ENCODE measurements around the gene TMEM117. TPM values are rescaled to one million over a fixed set of nuclear protein-coding genes. Genes with fewer than 3 reads are reported as not detected.

Gene TMEM117
- total RNA-seq, 1 donor from 2014 or later, result 9.9 TPM

- no peaks in the 10 kb centered on the region for H3K27me3 ChIP-seq (ENCODE audit: control insufficient read depth in 3 of 3, insufficient read depth in 3 of 3, low read length in 3 of 3)
- no peaks in the 10 kb centered on the region for H3K36me3 ChIP-seq (ENCODE audit: control insufficient read depth in 3 of 3, insufficient read depth in 3 of 3, low read length in 3 of 3)
- H3K4me3 ChIP-seq (ENCODE audit: low read length in 3 of 3), result no peak overlapping the region
- H3K27ac ChIP-seq (ENCODE audit: low read depth, low read length), result no peak overlapping the region
- no peaks in the 10 kb centered on the region for H3K9me3 ChIP-seq (ENCODE audit: control insufficient read depth in 3 of 3, low read length in 3 of 3)
- H3K4me1 ChIP-seq (ENCODE audit: control insufficient read depth in 3 of 3, insufficient read depth in 3 of 3, low read length in 3 of 3), result peaks cover 0 to 4% (median 3%) of the 10 kb centered on the region in 3 donors
- peak overlapping the region in 1 of 3 donors; percentile 55 for H3K9ac ChIP-seq (ENCODE audit: low read depth in 1 of 3, low read length in 3 of 3)
These were observed 44.7 kb downstream of the TMEM117 start for GRCh38 chr12:43880547-43880946.

- Histone ChIP-seq H3K4me3 (ENCODE audit: low read length in 3 of 3) (no peak overlapping the region), H3K9ac (ENCODE audit: low read depth in 1 of 3, low read length in 3 of 3) (no peak overlapping the region)
These were observed 46.8 kb downstream of the TMEM117 start for GRCh38 chr12:43882578-43883178.

DNA sequence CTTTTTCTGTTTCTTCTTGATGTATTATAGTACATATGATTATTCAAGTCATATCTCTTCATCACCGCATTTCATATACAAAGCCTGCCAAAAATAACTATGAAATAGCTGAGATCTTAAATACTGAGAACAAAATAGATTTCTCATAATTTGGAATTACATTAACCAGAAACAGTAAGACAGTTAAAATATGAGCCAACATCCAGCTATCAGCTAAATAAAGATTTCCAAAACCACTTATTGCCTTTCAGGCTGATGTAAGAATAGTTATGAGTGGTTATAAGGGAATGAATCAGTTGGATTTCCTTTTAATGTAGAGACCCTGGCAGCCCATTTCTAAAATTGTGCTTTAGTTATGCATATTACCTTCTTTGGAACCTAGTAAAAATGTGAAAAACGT is 47.4 kb downstream of the TMEM117 start:
- Histone ChIP-seq H3K36me3 (ENCODE audit: control insufficient read depth in 3 of 3, insufficient read depth in 3 of 3, low read length in 3 of 3) (no peaks in the 10 kb centered on the region), H3K4me3 (ENCODE audit: low read length in 3 of 3) (no peak overlapping the region), H3K27ac (ENCODE audit: low read depth, low read length) (no peak overlapping the region), H3K9ac (ENCODE audit: low read depth in 1 of 3, low read length in 3 of 3) (no peak overlapping the region), H3K4me1 (ENCODE audit: control insufficient read depth in 3 of 3, insufficient read depth in 3 of 3, low read length in 3 of 3) (peaks cover 0 to 4% (median 3%) of the 10 kb centered on the region in 3 donors), H3K27me3 (ENCODE audit: control insufficient read depth in 3 of 3, insufficient read depth in 3 of 3, low read length in 3 of 3) (no peaks in the 10 kb centered on the region), H3K9me3 (ENCODE audit: control insufficient read depth in 3 of 3, low read length in 3 of 3) (no peaks in the 10 kb centered on the region)

More at GRCh38 chr12:43882578-43883178, 46.8 kb downstream of the TMEM117 start:
- Histone ChIP-seq H3K4me1 (ENCODE audit: control insufficient read depth in 3 of 3, insufficient read depth in 3 of 3, low read length in 3 of 3) (peaks cover 0 to 4% (median 3%) of the 10 kb centered on the region in 3 donors), H3K27ac (ENCODE audit: low read depth, low read length) (no peak overlapping the region), H3K27me3 (ENCODE audit: control insufficient read depth in 3 of 3, insufficient read depth in 3 of 3, low read length in 3 of 3) (no peaks in the 10 kb centered on the region), H3K9me3 (ENCODE audit: control insufficient read depth in 3 of 3, low read length in 3 of 3) (no peaks in the 10 kb centered on the region), H3K36me3 (ENCODE audit: control insufficient read depth in 3 of 3, insufficient read depth in 3 of 3, low read length in 3 of 3) (no peaks in the 10 kb centered on the region)

GRCh38 chr12:43883748-43884147 is 47.9 kb downstream of the TMEM117 start:
- H3K27me3 ChIP-seq (ENCODE audit: control insufficient read depth in 3 of 3, insufficient read depth in 3 of 3, low read length in 3 of 3), result no peaks in the 10 kb centered on the region
- H3K4me1 ChIP-seq (ENCODE audit: control insufficient read depth in 3 of 3, insufficient read depth in 3 of 3, low read length in 3 of 3), result peaks cover 0 to 4% (median 3%) of the 10 kb centered on the region in 3 donors
- no peaks in the 10 kb centered on the region for H3K36me3 ChIP-seq (ENCODE audit: control insufficient read depth in 3 of 3, insufficient read depth in 3 of 3, low read length in 3 of 3)
- H3K4me3 ChIP-seq (ENCODE audit: low read length in 3 of 3), result no peak overlapping the region
- H3K9me3 ChIP-seq (ENCODE audit: control insufficient read depth in 3 of 3, low read length in 3 of 3), result no peaks in the 10 kb centered on the region
- H3K27ac ChIP-seq (ENCODE audit: low read depth, low read length), result no peak overlapping the region
- no peak overlapping the region for H3K9ac ChIP-seq (ENCODE audit: low read depth in 1 of 3, low read length in 3 of 3)

DNA sequence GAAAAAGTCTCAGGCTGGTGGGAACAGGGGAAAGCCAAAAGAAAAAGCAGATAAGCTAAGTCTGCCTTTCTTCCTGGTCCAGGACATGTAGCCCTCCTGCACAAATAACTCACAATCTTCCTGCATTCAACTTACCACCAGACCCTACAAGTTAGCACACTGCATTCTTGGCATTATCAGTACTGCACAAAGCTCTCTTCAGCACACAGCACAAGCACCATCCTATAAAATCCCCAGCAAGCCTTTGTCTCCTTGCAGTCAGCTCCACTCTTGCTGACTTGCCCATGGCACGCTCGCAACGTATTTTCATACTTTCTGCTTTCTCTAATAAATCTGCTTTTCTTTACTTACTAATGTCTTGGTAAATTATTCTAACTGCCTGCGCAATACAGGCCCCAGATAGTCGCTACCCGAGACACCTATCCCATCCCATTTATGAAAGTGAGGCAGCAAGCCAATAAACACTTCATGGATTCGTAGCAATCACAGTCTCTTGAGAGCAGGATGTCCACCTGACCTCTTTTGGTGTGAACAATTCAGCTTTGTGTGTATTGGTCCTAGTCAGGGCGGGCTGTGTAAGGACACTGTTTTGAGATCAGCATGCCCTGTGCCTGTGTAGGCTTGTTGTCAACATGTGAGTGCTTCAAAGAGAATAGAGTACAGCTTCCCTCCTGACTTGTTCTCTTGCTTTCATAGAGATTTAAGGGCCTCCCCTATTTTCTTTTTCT is 49.0 kb downstream of the TMEM117 start:
- Histone ChIP-seq H3K9ac (ENCODE audit: low read depth in 1 of 3, low read length in 3 of 3) (no peak overlapping the region), H3K9me3 (ENCODE audit: control insufficient read depth in 3 of 3, low read length in 3 of 3) (no peaks in the 10 kb centered on the region), H3K4me1 (ENCODE audit: control insufficient read depth in 3 of 3, insufficient read depth in 3 of 3, low read length in 3 of 3) (peaks cover 0 to 4% (median 3%) of the 10 kb centered on the region in 3 donors), H3K36me3 (ENCODE audit: control insufficient read depth in 3 of 3, insufficient read depth in 3 of 3, low read length in 3 of 3) (no peaks in the 10 kb centered on the region), H3K27ac (ENCODE audit: low read depth, low read length) (no peak overlapping the region), H3K4me3 (ENCODE audit: low read length in 3 of 3) (no peak overlapping the region), H3K27me3 (ENCODE audit: control insufficient read depth in 3 of 3, insufficient read depth in 3 of 3, low read length in 3 of 3) (no peaks in the 10 kb centered on the region)

- no peak overlapping the region for H3K9ac ChIP-seq (ENCODE audit: low read depth in 1 of 3, low read length in 3 of 3)
- H3K4me1 ChIP-seq (ENCODE audit: control insufficient read depth in 3 of 3, insufficient read depth in 3 of 3, low read length in 3 of 3), result no peaks in the 10 kb centered on the region
- H3K27ac ChIP-seq (ENCODE audit: low read depth, low read length), result no peak overlapping the region
- no peak overlapping the region for H3K4me3 ChIP-seq (ENCODE audit: low read length in 3 of 3)
- no peaks in the 10 kb centered on the region for H3K36me3 ChIP-seq (ENCODE audit: control insufficient read depth in 3 of 3, insufficient read depth in 3 of 3, low read length in 3 of 3)
- H3K9me3 ChIP-seq (ENCODE audit: control insufficient read depth in 3 of 3, low read length in 3 of 3), result no peaks in the 10 kb centered on the region
- no peaks in the 10 kb centered on the region for H3K27me3 ChIP-seq (ENCODE audit: control insufficient read depth in 3 of 3, insufficient read depth in 3 of 3, low read length in 3 of 3)
These were observed 51.5 kb downstream of the TMEM117 start for GRCh38 chr12:43887397-43887796.

DNA sequence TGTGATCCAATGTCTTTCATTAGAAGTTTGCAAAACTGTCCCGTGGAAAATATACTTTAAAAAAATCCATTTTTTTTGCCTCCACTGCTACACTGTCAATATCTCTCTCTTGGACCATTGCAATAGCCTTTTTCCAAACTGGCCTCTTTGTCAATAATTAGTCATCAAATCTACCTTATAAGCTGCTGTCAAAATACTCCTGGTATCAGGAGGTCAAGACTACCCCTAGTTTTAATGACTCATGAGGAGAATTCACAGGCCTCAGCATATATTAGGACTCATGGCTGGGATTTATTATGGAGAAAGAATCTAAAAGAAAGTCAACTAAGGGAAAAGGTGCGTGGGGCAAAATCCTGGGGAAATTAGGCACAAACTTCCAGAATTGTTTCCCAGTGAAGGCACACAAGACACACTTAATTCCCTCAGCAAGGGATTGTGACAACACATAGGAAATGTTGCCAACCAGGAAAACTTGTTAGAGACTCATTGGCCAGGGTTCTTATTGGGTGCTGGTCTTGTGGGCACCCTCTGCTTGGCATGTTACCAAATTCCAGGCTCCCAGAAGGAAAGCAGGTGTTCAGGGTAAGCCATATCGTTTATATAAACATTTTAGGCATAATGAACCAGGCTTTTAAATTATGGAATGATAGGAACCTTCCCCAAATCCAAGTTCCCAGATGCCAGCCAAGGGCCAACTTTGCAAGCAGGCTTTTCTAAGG is 56.1 kb downstream of the TMEM117 start:
- Histone ChIP-seq H3K4me1 (ENCODE audit: control insufficient read depth in 3 of 3, insufficient read depth in 3 of 3, low read length in 3 of 3) (no peaks in the 10 kb centered on the region), H3K4me3 (ENCODE audit: low read length in 3 of 3) (no peak overlapping the region), H3K27ac (ENCODE audit: low read depth, low read length) (no peak overlapping the region), H3K36me3 (ENCODE audit: control insufficient read depth in 3 of 3, insufficient read depth in 3 of 3, low read length in 3 of 3) (no peaks in the 10 kb centered on the region), H3K9ac (ENCODE audit: low read depth in 1 of 3, low read length in 3 of 3) (no peak overlapping the region), H3K9me3 (ENCODE audit: control insufficient read depth in 3 of 3, low read length in 3 of 3) (no peaks in the 10 kb centered on the region), H3K27me3 (ENCODE audit: control insufficient read depth in 3 of 3, insufficient read depth in 3 of 3, low read length in 3 of 3) (no peaks in the 10 kb centered on the region)

- Histone ChIP-seq H3K9ac (ENCODE audit: low read depth in 1 of 3, low read length in 3 of 3) (no peak overlapping the region), H3K4me1 (ENCODE audit: control insufficient read depth in 3 of 3, insufficient read depth in 3 of 3, low read length in 3 of 3) (no peaks in the 10 kb centered on the region), H3K27me3 (ENCODE audit: control insufficient read depth in 3 of 3, insufficient read depth in 3 of 3, low read length in 3 of 3) (no peaks in the 10 kb centered on the region), H3K27ac (ENCODE audit: low read depth, low read length) (no peak overlapping the region), H3K36me3 (ENCODE audit: control insufficient read depth in 3 of 3, insufficient read depth in 3 of 3, low read length in 3 of 3) (no peaks in the 10 kb centered on the region), H3K9me3 (ENCODE audit: control insufficient read depth in 3 of 3, low read length in 3 of 3) (no peaks in the 10 kb centered on the region), H3K4me3 (ENCODE audit: low read length in 3 of 3) (no peak overlapping the region)
These were observed 57.8 kb downstream of the TMEM117 start for GRCh38 chr12:43893670-43894069.

GRCh38 chr12:43895580-43896206 is 59.8 kb downstream of the TMEM117 start:
- H3K4me1 ChIP-seq (ENCODE audit: control insufficient read depth in 3 of 3, insufficient read depth in 3 of 3, low read length in 3 of 3), result no peaks in the 10 kb centered on the region
- H3K27ac ChIP-seq (ENCODE audit: low read depth, low read length), result no peak overlapping the region
- H3K4me3 ChIP-seq (ENCODE audit: low read length in 3 of 3), result no peak overlapping the region
- no peak overlapping the region for H3K9ac ChIP-seq (ENCODE audit: low read depth in 1 of 3, low read length in 3 of 3)
- no peaks in the 10 kb centered on the region for H3K27me3 ChIP-seq (ENCODE audit: control insufficient read depth in 3 of 3, insufficient read depth in 3 of 3, low read length in 3 of 3)
- no peaks in the 10 kb centered on the region for H3K9me3 ChIP-seq (ENCODE audit: control insufficient read depth in 3 of 3, low read length in 3 of 3)
- no peaks in the 10 kb centered on the region for H3K36me3 ChIP-seq (ENCODE audit: control insufficient read depth in 3 of 3, insufficient read depth in 3 of 3, low read length in 3 of 3)

Measured in skeletal muscle tissue (tissue), 4 donors.